NCI-H2227 treated with DMSO at 0.1 percent for 48 hours (cell line): Measurements from ENCODE around the gene LITAFD.
"Not testable (repeated sequence)": the region's sequence is repeated elsewhere in the genome, so short reads cannot be mapped to it uniquely, and the experiment has no call there.

Source experiments
- DNase-seq: peaks from one replicate; lab custom pipeline; 2025; lab: John Stamatoyannopoulos, UW

LITAFD gene

DNA sequence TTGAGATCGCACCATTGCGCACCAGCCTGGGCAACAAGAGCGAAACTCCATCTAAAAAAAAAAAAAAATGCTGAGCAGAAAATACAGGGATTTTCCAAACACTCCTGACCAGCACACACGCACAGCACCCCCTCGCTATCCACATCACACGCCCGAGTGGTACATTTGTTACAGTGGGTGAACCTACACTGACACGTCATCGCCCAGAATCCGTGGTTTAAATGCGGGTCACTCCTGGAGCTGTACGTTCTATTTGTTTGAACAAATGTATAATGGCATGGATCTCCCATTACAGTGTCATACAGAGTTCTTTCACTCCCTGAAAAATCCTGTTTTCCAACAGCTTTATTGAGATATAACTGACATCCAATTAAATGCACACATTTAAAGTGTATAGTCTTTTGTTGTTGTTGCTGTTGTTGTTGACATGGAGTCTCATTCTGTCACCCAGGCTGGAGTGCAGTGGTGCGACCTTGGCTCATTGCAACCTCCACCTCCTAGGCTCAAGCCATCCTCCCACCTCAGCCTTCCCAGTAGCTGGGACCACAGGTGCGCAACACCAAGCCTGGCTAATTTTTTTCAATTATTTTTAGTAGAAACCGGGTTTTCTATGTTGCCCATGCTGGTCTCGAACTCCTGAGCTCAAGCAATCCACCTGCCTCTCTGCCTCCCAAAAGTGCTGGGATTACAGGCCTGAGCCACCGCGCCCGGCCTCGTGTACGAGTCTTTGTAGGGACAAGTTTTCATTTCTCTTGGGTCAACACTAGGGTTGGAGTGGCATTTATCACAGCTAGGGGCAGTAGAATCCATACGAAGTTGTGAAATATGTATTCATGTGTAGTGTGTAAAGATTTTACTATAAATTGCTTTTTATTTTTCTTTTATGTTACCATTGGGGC lies 8.9 kb upstream of the LITAFD start:
- no peak for DNase-seq

DNA sequence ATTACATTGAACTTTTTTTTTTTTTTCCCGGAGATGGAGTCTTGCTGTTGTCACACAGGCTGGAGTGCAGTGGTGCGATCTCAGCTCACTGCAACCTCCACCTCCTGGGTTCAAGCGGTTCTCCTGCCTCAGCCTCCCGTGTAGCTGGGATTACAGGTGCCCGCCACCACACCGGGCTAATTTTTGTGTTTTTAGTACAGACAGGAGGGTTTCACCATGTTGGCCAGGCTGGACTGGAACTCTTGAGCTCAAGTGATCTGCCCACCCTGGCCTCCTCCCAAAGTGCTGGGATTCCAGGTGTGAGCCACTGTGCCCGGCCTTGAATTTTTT lies 8.3 kb upstream of the LITAFD start:
- DNase-seq: not testable (repeated sequence)

DNA sequence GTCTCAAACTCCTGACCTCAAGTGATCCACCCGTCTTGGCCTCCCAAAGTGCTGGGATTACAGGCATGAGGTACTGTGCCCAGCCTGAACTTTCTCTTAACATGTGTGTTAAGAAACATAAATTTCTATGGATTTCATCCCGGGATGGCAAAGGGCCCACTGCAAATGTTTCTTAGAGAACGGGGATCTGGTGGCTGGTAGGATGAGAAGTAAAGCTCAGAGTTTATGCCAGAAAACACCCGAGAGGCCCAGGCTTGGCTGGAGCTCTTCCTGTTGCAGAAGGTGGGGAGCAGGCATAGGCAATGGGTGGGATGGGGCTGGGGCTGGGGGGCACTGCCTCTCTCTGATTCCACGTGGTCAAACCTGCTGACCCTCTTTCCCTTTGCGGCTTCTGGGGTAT lies 7.8 kb upstream of the LITAFD start:
- DNase-seq: no peak

DNA sequence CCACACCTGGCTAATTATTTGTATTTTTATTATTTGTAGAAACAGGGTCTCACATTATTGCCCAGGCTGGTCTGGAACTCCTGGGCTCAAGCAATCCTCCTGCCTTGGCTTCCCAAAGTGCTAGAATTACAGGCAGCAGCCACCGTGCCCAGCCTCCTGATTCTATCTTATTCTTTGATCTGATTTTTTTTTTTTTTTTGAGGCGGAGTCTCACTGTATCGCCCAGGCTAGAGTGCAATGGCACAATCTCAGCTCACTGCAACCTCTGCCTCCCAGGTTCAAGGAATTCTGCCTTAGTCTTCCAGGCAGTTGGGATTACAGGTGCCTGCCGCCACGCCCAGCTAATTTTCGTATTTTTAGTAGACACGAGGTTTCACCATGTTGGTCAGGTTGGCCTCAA lies 6.8 kb upstream of the LITAFD start:
- not testable (repeated sequence) for DNase-seq

DNA sequence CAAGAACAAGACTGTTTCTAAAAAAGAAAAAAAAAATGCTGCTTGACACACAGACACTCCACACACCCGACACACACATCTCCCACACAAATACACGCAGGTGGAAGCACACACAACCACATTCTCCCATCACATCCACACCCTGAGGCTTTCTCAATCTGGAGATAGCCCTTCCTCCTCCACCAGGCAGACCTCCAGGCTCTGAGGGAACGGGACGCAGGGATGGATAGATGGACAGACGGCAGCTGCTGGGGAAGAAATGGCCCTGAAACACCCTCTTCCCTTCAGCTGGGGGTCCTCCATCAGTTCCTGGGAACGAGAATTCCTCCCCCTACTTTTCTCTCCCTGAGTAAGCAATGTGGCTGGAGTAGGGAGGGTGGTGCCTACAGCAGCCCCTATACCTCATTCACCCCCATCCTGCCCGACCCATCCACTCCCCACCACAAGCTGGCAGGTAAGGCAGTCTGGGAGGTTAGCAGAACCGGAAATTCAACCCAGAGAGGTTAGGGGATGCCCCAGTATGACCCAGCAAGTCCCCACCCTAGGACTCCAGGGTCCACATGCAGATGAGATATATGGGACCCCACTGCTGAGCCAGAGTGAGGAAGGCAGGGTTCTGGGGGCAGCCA lies 4.1 kb upstream of the LITAFD start:
- DNase-seq: no peak

DNA sequence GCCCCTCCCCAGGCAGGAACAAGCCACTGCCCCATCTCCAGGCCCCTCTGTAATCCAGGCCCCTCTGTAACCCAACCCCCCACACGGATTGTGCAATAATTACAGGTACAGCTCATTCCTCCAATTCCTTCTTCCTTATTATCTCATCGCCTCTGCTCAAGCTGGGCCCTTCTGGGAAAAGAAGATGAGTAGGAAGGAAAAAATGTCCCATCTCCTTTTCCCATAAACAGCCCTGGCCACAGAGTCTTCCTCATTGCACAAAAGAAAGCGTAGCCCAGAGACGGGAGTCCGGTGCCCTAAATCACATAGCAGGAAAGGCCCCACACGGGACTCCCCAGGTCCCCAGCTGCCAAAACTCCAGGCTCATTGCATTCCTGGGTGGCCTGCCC lies 3.6 kb upstream of the LITAFD start:
- DNase-seq: no peak

DNA sequence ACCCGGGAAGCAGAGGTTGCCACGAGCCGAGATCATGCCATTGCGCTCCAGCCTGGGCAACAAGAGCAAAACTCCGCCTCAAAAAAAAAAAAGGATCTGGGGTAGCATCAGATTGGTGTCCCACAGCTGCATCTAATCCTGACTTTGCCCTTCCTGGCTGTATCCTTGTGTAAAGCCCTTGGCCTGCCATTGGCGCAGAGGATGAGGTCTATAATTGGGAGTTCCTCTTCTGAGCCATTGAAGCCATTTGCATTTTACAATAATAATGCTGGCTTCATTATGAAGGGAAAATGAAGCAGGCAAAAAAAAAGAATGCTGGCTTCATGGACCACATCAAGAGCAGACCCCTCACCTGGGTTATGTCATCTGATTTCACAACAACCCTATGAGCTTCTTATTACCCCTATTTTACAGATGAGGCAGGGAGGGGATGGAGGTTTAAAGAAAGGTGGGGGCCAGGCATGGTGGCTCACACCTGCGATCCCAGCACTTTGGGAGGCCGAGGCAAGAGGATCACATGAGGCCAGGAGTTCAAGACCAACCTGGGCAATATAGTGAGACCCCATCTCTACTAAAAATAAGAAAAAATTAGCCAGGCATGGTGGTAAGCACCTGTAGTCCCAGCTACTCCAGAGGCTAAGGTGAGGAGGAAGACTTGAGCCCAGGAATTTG lies 1.2 kb upstream of the LITAFD start:
- no peak for DNase-seq

DNA sequence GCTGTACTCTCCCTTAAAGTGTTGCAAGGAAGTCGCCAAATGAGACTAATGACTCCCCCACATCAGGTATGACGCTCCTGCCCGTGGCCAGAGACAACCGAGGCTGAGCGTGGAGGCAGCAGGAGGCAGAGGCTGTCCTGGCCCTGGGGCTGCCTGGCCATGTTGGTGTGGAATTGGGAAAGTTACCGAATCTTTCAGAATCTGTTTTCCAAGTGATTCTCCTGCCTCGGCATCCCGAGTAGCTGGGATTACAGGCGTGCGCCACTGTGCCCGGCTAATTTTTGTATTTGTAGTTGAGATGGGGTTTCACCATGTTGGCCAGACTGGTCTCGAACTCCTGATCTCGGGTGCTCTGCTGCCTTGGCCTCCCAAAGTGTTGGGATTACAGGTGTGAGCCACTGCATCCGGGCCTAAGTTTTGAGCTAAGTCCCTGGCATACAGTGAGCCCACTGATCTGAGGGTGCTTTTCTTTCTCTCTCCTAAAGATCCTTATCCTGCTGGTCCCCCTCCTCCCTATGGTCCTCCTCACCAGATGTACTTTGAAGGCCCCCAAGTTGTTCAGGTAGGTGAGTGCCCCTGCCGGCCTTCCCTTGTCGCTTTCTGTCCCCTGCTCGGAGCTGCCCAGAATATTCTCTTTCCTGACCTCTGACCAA lies 700 bp downstream of the LITAFD start:
- DNase-seq: no peak

DNA sequence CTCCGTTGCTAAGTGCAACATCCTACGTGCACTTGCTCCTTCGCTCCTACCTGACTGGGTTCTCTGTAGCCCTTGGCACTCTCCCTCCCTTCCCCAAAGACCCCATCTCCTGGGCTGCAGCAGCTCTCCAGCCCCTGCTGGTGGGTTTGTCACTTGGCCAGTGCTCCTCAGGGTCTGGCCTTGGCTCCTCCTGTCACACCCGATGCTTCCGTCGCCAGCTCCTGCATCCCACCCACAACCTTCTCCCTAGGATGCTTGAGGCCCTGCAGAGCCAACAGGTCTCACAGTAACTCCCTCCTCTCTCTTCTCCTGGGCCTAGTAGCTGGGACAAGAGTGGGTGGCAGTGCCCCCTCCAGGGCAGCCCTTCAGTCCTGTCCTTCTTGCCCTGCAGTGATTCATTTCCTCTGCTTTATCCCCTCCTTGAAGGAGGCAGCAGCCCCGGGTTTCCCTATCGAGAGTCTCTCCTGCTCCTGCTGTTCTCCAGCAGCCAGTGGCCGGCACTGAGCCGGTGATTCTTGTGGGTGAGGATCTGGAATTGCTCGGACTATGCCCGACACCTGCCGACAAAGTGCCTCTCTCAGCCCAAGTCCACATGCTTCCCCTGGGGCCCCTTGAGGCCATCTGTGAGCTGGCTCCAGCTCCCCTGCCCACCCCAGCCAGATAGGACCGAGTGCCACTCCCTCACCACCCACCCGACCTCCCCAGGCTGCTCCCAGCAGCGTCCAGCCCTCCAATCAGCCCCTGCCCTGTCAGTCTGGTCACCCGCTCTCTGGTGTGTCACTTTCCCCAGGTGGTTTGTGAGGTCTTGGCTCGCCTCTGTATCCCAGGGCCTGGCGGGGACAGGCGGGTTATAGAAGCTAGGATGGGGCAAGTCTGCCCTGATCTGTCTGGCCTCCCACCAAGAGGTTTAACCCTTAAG lies 3.8 kb downstream of the LITAFD start:
- DNase-seq: no peak

DNA sequence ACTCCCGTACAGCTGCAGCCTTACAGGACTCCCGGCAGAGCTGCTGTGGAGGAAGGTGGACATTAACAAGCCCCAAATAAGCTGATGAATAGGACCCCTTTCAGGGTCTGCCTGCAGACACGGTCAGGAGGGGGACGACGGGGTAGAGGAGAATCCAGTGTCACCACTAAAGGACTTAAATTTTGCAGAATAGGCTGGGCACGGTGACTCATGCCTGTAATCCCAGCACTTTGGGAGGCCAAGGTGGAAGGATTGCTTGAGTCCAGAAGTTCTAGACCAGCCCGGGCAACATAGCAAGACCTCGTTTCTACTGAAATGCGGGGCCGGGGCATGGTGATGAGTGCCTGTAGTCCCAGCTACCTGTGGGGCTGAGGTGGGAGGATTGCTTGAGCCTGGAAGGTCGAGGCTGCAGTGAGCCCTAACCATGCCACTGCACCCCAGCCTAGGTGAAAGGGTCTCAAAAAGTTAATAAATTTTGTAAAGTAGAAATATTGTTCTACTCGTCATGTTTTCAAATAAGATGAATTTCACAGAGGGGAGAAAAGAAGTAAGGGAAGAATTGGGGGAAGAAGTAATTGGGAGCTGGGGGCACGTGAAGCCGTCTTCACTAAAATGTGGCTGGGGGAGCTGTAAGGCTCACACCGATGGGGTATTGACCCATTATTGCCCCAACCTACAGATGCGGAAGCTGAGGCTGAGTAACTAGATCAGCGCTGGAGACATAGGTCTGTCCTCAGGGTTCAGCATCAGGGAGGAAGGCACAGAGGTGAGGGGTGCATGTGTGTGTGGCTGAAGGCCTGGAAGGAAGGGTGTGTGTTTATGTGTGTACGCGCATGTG lies 4.7 kb downstream of the LITAFD start:
- no peak for DNase-seq

DNA sequence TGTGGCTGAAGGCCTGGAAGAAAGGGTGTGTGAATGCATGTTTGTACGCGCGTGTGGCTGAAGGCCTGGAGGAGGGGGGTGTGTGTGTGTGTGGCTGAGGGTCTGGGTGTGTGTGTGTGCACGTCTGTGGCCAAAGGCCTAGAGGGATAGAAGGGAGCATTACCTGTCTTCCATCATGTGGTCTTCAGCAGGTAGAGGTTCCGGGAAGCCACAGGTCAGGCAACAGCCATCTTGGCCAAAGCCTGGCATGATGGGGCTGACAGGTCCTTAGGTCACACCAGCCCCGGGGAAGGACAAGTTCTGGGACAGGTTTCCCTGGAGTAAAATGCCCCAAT lies 5.2 kb downstream of the LITAFD start:
- no peak for DNase-seq

DNA sequence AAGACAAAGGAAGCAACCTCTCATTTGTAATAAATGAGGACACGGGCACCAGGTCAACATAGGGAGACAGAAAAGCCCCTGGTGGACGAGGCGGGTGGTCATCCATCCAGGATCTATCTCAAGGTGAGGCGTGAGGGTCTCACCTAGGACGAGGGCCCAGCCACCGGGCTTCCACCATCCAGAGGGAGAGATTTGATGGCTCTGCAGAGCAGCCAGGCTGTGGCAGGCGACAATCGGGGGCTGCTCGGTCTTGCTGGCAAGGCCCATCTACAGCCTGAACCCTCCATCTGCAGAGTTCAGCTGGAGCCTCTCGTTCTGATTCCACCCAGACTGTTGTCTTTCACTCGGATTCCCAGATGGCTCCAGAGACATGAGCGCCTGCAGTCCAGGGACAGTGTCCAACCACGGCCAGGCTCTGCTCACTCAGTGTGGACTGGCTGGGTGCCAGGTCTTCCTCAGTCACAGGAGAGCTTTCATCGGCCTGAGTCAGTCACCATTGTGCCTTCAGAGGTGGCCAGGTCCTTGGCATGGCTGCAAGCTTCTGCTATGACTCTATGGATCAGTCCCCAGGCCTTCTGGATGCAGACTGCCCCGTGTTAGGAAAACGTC lies 5.9 kb downstream of the LITAFD start:
- no peak for DNase-seq

DNA sequence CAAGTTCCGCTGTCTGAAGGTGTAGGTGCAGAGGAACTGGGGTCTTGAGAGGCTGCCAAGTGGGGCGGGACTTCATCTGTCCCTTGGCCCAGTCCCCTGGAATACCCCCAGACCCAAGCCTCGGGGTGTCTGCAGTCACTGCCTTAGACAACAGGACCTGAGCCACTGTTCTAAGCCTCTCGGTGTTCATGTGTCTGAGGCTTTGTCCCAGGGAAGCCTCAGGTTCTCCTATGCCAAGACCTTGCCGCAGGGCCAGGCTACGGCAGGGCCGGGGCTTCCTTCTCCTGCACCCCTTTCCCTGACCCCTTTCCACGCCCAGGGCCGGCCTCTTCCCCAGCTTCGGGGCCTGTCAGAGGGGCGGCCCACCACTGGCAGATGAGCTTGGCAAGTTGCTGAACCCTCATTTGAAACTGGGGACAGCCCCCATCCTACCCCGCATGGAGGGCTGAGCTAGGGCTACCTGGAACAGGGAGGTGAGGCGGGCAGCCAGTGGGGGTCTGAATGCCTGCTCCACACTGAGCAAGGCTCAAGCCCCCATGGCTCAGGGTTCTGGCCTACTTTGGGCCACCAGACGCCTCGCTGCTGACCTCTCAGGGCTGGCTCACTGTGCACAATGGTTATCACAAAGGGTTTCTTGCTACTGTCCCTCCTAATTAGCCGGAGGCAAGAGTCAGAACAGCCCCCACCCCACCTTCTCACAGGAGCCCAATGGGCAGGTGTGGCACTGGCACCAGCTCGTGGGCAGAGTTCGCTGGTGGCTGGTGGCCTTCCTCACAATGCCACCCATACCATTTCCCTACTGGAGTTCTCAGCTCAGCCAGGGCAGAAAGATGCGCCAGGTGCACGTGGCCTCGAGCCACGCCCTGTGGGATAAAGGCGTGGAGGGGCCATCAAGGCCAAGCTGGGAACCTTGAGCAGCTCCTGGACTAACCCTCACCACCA lies 7.1 kb downstream of the LITAFD start:
- no peak for DNase-seq

DNA sequence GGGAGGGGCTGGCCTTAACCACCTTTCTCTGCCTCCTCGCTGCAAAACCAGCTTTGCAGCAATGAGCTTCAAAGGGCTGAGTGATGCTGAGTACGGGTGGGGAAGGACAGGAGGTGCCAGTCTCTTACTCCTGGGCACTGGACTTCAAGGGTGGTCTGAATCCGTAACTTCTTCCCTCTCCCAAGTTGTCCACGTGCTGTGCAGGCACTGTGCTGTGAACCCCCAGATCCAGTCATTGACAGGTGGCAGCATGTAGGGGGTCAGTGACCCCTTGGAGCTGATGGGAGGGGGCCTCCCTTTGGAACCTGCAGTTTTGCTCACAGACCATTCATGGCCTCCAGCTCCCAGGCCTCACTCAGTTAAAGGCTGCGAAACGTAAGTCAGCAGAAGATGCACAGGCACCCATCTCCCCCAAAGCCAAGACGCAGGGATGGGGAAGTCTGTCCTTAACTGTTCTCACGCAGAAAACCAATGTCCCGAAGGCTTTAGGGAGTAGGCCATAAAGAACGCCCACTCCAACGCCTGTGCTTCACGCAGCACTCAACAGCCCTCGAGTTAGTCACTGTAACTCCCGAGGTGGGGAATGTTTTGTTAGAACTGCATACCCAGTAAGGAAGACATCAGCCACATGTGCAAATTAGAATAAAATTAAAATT lies 7.9 kb downstream of the LITAFD start:
- DNase-seq: no peak

DNA sequence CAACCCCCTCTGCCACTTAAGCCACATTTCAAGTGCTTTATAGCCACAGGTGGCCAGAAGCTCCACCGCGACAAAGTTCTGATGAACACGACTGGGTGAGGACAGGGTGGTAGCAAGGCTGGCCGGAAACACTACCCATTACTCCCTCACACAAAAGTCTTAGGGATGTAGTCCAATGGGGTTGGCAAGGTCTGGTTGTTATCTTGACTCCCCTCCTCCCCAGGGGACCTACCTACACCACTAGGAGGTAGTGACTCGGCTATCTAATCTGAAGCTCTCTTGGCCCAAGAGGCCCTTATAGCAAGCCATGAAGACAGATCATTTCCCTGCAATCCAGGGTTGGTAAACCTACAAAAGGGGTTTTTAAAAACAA lies 8.4 kb downstream of the LITAFD start:
- no peak for DNase-seq

DNA sequence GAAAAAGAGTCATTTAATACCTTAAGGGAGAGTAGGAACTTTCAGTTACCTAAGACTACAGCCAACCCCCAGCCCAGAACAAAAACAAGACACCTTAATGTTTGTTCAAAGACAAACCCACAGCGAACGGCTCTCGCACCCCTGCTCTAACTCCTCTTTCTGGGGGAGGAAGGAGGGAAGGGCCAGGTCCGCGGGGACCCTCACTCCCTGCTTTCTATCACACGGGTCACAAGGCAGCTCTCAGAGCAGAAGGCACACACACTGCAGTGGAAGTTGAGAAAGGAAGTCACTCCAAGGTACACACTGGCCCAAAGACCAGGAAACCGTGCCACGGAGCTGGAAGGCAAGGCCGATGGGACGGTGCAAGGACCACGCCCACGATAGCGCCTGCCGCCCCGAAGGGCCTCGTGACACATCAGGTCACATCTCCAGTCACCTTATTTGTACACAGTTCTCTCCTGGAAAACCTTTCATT lies 10.0 kb downstream of the LITAFD start:
- DNase-seq: no peak

DNA sequence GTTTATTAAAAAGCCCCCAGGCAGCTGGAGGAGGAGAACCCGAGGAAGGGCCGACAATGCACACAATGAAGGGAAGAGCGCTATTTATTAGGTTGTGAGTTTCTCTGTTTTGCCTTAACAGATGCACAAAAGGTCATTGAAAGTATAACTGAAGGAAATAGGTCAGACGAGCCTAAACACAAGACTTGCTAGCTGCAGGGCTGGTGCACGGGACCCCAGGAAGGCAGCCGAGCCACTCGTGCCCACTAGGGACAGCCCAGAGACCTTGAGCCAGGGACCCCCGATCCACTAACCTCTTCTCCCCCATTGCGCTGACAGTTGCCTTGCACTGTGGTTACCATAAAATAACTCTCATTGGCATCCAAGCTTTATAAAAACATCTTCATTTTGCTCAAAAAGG lies 11.3 kb downstream of the LITAFD start:
- no peak for DNase-seq

DNA sequence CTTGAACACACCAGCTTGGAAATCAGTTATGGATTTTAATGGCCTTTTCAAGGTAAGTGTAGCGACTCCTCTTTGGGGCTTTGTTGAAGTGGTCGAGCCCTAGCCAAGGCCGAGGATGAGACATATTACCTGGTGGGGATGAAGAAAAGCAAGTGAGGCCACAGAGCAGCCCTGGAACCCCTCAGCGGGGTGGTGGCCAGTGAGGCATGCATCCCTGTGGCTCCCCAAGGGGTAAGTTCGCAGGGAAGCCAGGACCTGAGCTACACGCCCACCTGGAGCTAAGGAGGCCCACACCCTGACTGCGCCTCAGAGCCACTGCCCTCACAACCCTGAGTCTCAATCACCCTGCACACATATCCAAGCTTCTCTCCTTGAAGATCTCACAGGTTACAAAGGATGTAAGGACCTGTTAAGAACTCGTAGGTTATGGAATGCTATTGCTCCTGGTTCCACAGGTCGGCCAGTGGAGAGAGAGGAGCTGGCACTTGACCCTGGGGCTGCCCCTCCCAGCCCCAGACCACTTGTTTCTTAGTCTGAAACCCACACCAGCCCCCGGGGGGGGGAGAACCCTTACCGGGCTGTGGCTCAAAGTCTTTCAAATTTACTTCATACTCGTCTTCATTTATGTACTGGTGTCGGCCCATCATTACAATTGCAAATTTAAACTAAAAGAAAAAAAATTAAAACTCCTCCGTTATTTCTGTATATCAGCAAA lies 12.0 kb downstream of the LITAFD start:
- DNase-seq: no peak
